Right kidney (tissue), 1 donor: ENCODE data around the gene SERINC1.

Source experiments
- DNase-seq: peaks from one replicate; pipeline ENCODE4 v3.0.0-alpha.2; 2016

Gene SERINC1

DNA sequence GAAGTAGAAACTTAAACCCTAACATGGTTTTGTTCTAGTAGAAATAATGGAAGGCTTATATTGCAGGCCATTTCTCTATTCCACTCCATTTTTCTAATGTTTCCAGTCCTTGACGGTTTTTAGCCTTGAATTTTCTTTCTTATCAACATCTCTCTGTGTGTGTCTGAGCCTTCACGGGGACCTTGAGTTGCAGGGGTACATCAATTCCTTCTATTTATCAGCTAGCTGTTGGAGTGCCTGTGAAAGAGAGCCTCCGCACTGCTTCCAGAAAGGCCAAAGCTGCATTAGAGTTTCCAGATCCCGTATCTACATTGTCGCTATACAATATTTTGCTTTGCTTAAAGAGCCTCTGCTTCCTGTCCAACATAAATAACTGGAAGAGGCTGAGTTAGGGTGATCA, 77.6 kb downstream of the SERINC1 start:
- DNase-seq = no peak

- no peak for DNase-seq
These were observed 78.2 kb downstream of the SERINC1 start for GRCh38 chr6:122393351-122393896.
